ENCODE measurements around the gene MED10. TPM values are rescaled to one million over a fixed set of nuclear protein-coding genes. Genes with fewer than 3 reads are reported as not detected.

MED10 gene
- polyA plus RNA-seq, 1 of the 3 experiments (the other 2 are of a cell fraction): 75.9 TPM

DNA sequence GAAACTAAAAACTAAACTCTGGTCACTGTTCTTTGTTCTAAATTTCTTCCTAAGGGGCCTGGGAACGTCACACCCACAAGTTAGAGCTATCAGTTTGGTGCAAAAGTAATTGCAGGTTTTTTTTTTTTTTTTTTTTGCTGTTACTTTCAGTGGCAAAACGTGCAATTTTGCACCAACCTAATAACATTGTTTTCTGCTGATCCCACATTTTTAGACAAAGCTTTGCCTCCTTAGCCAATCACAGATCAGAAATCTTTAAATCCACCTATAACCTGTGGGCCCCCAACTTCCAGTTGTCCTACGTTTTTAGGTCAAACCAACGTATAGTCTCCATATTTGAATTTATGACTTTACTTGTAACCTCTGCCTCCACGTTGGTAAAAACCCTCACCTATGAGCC is 11.1 kb upstream of the MED10 start:
- CTCF ChIA-PET: no interaction called here
- H3K27ac ChIP-seq (ENCODE audit: low read depth in 2 of 2, low read length in 1 of 2): no peak overlapping the region
- POLR2A ChIA-PET: no interaction called here
- TF ChIP-seq GATA2 (CRISPR knock-in tag; IDR thresholded peaks at IDR 0.05) (no peak), NRF1 (IDR thresholded peaks at IDR 0.05; ENCODE audit: low read depth, low read length) (no peak), RFX5 (IDR thresholded peaks at IDR 0.05; ENCODE audit: low read length) (no peak), CHD2 (IDR thresholded peaks at IDR 0.05; ENCODE audit: low read length, partially characterized antibody) (no peak), USF1 (IDR thresholded peaks at IDR 0.05; ENCODE audit: borderline replicate concordance, low read depth) (no peak), TCF12 (IDR thresholded peaks at IDR 0.05) (no peak), FOSL2 (IDR thresholded peaks at IDR 0.05; ENCODE audit: borderline replicate concordance, low read depth) (no peak), SIN3A (IDR thresholded peaks at IDR 0.05; ENCODE audit: borderline replicate concordance, low read depth, low read length) (no peak), RAD21 (IDR thresholded peaks at IDR 0.05; ENCODE audit: low read length) (no peak), MAX (IDR thresholded peaks at IDR 0.05; ENCODE audit: low read depth) (no peak), JUND (IDR thresholded peaks at IDR 0.05) (no peak), RCOR1 (IDR thresholded peaks at IDR 0.05; ENCODE audit: low read length) (no peak), SMC3 (IDR thresholded peaks at IDR 0.05; ENCODE audit: low read depth, low read length) (no peak), TAF1 (IDR thresholded peaks at IDR 0.05; ENCODE audit: borderline replicate concordance, low read depth, low read length) (no peak), RXRA (IDR thresholded peaks at IDR 0.05; ENCODE audit: borderline replicate concordance, low read depth) (no peak), YY1 (IDR thresholded peaks at IDR 0.05; ENCODE audit: low read depth) (no peak)
- TF ChIP-seq, protein P1, sequence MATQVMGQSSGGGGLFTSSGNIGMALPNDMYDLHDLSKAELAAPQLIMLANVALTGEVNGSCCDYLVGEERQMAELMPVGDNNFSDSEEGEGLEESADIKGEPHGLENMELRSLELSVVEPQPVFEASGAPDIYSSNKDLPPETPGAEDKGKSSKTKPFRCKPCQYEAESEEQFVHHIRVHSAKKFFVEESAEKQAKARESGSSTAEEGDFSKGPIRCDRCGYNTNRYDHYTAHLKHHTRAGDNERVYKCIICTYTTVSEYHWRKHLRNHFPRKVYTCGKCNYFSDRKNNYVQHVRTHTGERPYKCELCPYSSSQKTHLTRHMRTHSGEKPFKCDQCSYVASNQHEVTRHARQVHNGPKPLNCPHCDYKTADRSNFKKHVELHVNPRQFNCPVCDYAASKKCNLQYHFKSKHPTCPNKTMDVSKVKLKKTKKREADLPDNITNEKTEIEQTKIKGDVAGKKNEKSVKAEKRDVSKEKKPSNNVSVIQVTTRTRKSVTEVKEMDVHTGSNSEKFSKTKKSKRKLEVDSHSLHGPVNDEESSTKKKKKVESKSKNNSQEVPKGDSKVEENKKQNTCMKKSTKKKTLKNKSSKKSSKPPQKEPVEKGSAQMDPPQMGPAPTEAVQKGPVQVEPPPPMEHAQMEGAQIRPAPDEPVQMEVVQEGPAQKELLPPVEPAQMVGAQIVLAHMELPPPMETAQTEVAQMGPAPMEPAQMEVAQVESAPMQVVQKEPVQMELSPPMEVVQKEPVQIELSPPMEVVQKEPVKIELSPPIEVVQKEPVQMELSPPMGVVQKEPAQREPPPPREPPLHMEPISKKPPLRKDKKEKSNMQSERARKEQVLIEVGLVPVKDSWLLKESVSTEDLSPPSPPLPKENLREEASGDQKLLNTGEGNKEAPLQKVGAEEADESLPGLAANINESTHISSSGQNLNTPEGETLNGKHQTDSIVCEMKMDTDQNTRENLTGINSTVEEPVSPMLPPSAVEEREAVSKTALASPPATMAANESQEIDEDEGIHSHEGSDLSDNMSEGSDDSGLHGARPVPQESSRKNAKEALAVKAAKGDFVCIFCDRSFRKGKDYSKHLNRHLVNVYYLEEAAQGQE (IDR thresholded peaks at IDR 0.05; ENCODE audit: low read depth, low read length): no peak
- TF ChIP-seq, protein P2, sequence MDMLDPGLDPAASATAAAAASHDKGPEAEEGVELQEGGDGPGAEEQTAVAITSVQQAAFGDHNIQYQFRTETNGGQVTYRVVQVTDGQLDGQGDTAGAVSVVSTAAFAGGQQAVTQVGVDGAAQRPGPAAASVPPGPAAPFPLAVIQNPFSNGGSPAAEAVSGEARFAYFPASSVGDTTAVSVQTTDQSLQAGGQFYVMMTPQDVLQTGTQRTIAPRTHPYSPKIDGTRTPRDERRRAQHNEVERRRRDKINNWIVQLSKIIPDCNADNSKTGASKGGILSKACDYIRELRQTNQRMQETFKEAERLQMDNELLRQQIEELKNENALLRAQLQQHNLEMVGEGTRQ (IDR thresholded peaks at IDR 0.05; ENCODE audit: borderline replicate concordance, low read depth, low read length): no peak
- TF ChIP-seq, protein P3, sequence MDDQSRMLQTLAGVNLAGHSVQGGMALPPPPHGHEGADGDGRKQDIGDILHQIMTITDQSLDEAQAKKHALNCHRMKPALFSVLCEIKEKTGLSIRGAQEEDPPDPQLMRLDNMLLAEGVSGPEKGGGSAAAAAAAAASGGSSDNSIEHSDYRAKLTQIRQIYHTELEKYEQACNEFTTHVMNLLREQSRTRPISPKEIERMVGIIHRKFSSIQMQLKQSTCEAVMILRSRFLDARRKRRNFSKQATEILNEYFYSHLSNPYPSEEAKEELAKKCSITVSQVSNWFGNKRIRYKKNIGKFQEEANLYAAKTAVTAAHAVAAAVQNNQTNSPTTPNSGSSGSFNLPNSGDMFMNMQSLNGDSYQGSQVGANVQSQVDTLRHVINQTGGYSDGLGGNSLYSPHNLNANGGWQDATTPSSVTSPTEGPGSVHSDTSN (IDR thresholded peaks at IDR 0.05): no peak
- TF ChIP-seq, protein P4, sequence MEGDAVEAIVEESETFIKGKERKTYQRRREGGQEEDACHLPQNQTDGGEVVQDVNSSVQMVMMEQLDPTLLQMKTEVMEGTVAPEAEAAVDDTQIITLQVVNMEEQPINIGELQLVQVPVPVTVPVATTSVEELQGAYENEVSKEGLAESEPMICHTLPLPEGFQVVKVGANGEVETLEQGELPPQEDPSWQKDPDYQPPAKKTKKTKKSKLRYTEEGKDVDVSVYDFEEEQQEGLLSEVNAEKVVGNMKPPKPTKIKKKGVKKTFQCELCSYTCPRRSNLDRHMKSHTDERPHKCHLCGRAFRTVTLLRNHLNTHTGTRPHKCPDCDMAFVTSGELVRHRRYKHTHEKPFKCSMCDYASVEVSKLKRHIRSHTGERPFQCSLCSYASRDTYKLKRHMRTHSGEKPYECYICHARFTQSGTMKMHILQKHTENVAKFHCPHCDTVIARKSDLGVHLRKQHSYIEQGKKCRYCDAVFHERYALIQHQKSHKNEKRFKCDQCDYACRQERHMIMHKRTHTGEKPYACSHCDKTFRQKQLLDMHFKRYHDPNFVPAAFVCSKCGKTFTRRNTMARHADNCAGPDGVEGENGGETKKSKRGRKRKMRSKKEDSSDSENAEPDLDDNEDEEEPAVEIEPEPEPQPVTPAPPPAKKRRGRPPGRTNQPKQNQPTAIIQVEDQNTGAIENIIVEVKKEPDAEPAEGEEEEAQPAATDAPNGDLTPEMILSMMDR (IDR thresholded peaks at IDR 0.05): no peak
- H4K20me1 ChIP-seq (ENCODE audit: insufficient read depth): no peaks in the 10 kb centered on the region
- no peaks in the 10 kb centered on the region for H3K36me3 ChIP-seq (replicated peaks in 1 of 2; ENCODE audit: control insufficient read depth in 1 of 2, insufficient read depth in 2 of 2, low read length in 1 of 2)
- no peak overlapping the region for H2AFZ ChIP-seq (ENCODE audit: low read depth)
- no peak overlapping the region for H3K4me2 ChIP-seq
- no peaks in the 10 kb centered on the region for H3K9me3 ChIP-seq
- H3K4me3 ChIP-seq (ENCODE audit: low read depth in 2 of 2, low read length in 1 of 2): no peak overlapping the region
- 31% methylated on average over 5 of the region's 5 CpGs for WGBS (ENCODE audit: low lambda C conversion rate)
- DNase-seq: no peak
- H3K27me3 ChIP-seq (ENCODE audit: insufficient read depth): no peaks in the 10 kb centered on the region; the same call in 1 of the 2 replicates
- no peaks in the 10 kb centered on the region for H3K9me2 ChIP-seq
- peaks cover 0 to 2% of the 10 kb centered on the region in 2 experiments; a peak in 2 of 4 replicates for H3K4me1 ChIP-seq (ENCODE audit: control insufficient read depth in 1 of 2, insufficient read depth in 2 of 2, low read depth in 1 of 2, low read length in 1 of 2)
- H3K9ac ChIP-seq: no peak overlapping the region
- H3F3A ChIP-seq (replicated peaks; ENCODE audit: insufficient read depth): no peaks in the 10 kb centered on the region
- no peaks in the 10 kb centered on the region for H3K79me2 ChIP-seq (ENCODE audit: insufficient read depth)

Measured in SK-N-SH (cell line).